ENCODE measurements around the gene TXNDC8. TPM values are rescaled to one million over a fixed set of nuclear protein-coding genes. Genes with fewer than 3 reads are reported as not detected.

TXNDC8 gene
- total RNA-seq, 1 experiment from 2014 or later = not detected

DNA sequence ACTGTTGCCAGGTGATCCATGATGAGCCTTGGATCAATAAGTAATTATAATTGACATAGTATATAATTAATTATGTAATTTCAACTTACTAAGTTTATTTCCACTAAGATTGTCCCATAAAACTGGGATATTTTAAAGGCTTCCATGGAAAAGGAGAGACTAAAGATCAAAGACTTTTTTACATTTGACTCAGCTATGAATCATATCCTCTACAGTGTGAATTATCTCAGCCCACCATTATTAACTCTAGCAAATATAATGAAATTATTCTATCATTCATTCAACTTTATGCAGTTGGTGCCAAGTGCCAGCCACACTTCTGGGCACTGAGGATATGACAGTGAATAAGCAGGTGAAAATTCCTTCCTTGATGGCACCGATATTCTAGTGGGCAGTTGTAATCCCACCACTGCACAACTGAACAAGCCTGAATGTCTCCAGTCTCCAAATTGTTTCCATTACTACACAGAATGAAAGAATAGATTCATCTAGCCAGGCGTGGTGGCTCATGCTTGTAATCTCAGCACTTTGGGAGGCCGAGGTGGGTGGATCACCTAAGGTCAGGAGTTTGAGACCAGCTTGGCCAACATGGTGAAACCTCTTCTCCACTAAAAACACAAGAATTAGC lies 59.5 kb downstream of the TXNDC8 start:
- Histone ChIP-seq H3K27ac (ENCODE audit: low read depth, low read length) (peak overlapping the region; percentile 68), H3K4me2 (ENCODE audit: low read length) (peak overlapping the region; percentile 89), H3K4me1 (ENCODE audit: control insufficient read depth in 1 of 2, insufficient read depth in 2 of 2, low read length in 2 of 2) (peaks cover 33 to 61% of the 10 kb centered on the region in 2 experiments), H3K79me2 (ENCODE audit: insufficient read depth, low read length) (no peaks in the 10 kb centered on the region), H2AFZ (ENCODE audit: low read depth, low read length, poor library complexity, severe bottlenecking) (peak overlapping the region; percentile 88), H3K4me3 (replicated peaks in 1 of 2; ENCODE audit: low read depth in 1 of 2, low read length in 2 of 2) (peak overlapping the region in 1 of 2 experiments; percentile 52; a peak in 2 of 4 replicates), H4K20me1 (ENCODE audit: insufficient read depth) (no peaks in the 10 kb centered on the region), H3K36me3 (ENCODE audit: control insufficient read depth in 1 of 2, insufficient read depth in 2 of 2, low read length in 2 of 2) (no peaks in the 10 kb centered on the region), H3K9me2 (ENCODE audit: insufficient read depth) (no peaks in the 10 kb centered on the region), H3K9me3 (ENCODE audit: control insufficient read depth in 1 of 2, insufficient read depth in 1 of 2, low read depth in 1 of 2, low read length in 2 of 2) (no peaks in the 10 kb centered on the region), H3K27me3 (ENCODE audit: insufficient read depth, low read length) (no peaks in the 10 kb centered on the region), H3K9ac (ENCODE audit: low read length) (peak overlapping the region; percentile 30; the same call in 1 of the 2 replicates)
- intact Hi-C loops (cut with micrococcal nuclease) = no loop called here
- ATAC-seq (peak; percentile 65), DNase-seq (ENCODE audit: low read depth, low spot score) (peak; percentile 61)
- ChIA-PET RAD21 (ENCODE audit: low non-redundant PET in 1 of 2, low total read pairs in 2 of 2, uncharacterized antibody in 2 of 2, unreplicated experiment in 2 of 2) (interaction anchor here in 1 of 2 experiments (0.6 kb wide), 1 partner anchor 558 kb away, joined by 4 read pairs; no protein-coding TSS in a partner anchor), CTCF (interaction anchor here (0.6 kb wide), 1 partner anchor 1067 kb away, joined by 3 read pairs; no protein-coding TSS in a partner anchor), POLR2A (interaction anchor here (0.6 to 2.4 kb wide), 3 partner anchors 21 to 732 kb away, joined by 3 to 23 read pairs (median 3); partner anchors contain the start of gene TXN)
- BruUV-seq (replicated peaks) = no TSS peak
- TF ChIP-seq SP1 (IDR thresholded peaks at IDR 0.05; ENCODE audit: low read depth) = peak; percentile 83
- TF ChIP-seq, protein P1, sequence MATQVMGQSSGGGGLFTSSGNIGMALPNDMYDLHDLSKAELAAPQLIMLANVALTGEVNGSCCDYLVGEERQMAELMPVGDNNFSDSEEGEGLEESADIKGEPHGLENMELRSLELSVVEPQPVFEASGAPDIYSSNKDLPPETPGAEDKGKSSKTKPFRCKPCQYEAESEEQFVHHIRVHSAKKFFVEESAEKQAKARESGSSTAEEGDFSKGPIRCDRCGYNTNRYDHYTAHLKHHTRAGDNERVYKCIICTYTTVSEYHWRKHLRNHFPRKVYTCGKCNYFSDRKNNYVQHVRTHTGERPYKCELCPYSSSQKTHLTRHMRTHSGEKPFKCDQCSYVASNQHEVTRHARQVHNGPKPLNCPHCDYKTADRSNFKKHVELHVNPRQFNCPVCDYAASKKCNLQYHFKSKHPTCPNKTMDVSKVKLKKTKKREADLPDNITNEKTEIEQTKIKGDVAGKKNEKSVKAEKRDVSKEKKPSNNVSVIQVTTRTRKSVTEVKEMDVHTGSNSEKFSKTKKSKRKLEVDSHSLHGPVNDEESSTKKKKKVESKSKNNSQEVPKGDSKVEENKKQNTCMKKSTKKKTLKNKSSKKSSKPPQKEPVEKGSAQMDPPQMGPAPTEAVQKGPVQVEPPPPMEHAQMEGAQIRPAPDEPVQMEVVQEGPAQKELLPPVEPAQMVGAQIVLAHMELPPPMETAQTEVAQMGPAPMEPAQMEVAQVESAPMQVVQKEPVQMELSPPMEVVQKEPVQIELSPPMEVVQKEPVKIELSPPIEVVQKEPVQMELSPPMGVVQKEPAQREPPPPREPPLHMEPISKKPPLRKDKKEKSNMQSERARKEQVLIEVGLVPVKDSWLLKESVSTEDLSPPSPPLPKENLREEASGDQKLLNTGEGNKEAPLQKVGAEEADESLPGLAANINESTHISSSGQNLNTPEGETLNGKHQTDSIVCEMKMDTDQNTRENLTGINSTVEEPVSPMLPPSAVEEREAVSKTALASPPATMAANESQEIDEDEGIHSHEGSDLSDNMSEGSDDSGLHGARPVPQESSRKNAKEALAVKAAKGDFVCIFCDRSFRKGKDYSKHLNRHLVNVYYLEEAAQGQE (IDR thresholded peaks at IDR 0.05; ENCODE audit: low read depth) = no peak
- no peak for TF ChIP-seq ZNF274 (IDR thresholded peaks at IDR 0.05; ENCODE audit: low read depth, low read length)
- TF ChIP-seq, protein P2, sequence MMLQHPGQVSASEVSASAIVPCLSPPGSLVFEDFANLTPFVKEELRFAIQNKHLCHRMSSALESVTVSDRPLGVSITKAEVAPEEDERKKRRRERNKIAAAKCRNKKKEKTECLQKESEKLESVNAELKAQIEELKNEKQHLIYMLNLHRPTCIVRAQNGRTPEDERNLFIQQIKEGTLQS (IDR thresholded peaks at IDR 0.05) = no peak
- TF ChIP-seq POLR2AphosphoS5 (IDR thresholded peaks at IDR 0.05; ENCODE audit: low read depth, low read length) = peak; percentile 23; the same call in 1 of the 2 replicates
- peak; percentile 91 for TF ChIP-seq JUND (IDR thresholded peaks at IDR 0.05)
- TF ChIP-seq ELF1 (IDR thresholded peaks at IDR 0.05; ENCODE audit: borderline replicate concordance, low read depth) = no peak
- TF ChIP-seq EGR1 (IDR thresholded peaks at IDR 0.05; ENCODE audit: low read depth) = peak; percentile 50; the same call in 1 of the 2 replicates
- peak; percentile 63 for TF ChIP-seq TCF7L2 (IDR thresholded peaks at IDR 0.05; ENCODE audit: borderline replicate concordance, extremely low read depth, insufficient read depth, insufficient read length)
- TF ChIP-seq FOSL1 (IDR thresholded peaks at IDR 0.05; ENCODE audit: low read depth) = peak; percentile 98
- TF ChIP-seq, protein P3, sequence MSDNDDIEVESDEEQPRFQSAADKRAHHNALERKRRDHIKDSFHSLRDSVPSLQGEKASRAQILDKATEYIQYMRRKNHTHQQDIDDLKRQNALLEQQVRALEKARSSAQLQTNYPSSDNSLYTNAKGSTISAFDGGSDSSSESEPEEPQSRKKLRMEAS (IDR thresholded peaks at IDR 0.05) = peak; percentile 46; the same call in 1 of the 2 replicates
- no peak for TF ChIP-seq YY1 (IDR thresholded peaks at IDR 0.05; ENCODE audit: extremely low read depth, insufficient replicate concordance, low read depth, low read length)
- peak; percentile 30 for TF ChIP-seq CBX3 (IDR thresholded peaks at IDR 0.05; ENCODE audit: low read depth)
- no peak for TF ChIP-seq EZH2 (IDR thresholded peaks at IDR 0.05)
- TF ChIP-seq ZFX (IDR thresholded peaks at IDR 0.05) = no peak
- no peak for TF ChIP-seq POLR2A (IDR thresholded peaks at IDR 0.05; ENCODE audit: borderline replicate concordance, extremely low read depth, insufficient read depth, insufficient read length)
- TF ChIP-seq, protein P4, sequence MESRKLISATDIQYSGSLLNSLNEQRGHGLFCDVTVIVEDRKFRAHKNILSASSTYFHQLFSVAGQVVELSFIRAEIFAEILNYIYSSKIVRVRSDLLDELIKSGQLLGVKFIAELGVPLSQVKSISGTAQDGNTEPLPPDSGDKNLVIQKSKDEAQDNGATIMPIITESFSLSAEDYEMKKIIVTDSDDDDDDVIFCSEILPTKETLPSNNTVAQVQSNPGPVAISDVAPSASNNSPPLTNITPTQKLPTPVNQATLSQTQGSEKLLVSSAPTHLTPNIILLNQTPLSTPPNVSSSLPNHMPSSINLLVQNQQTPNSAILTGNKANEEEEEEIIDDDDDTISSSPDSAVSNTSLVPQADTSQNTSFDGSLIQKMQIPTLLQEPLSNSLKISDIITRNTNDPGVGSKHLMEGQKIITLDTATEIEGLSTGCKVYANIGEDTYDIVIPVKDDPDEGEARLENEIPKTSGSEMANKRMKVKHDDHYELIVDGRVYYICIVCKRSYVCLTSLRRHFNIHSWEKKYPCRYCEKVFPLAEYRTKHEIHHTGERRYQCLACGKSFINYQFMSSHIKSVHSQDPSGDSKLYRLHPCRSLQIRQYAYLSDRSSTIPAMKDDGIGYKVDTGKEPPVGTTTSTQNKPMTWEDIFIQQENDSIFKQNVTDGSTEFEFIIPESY (IDR thresholded peaks at IDR 0.05; ENCODE audit: extremely low read depth, insufficient replicate concordance, low read length) = no peak
- no peak for TF ChIP-seq SIN3A (IDR thresholded peaks at IDR 0.05; ENCODE audit: low read depth)
- peak; percentile 68; the same call in 1 of the 2 replicates for TF ChIP-seq SRF (IDR thresholded peaks at IDR 0.05; ENCODE audit: low read depth)
- TF ChIP-seq RAD21 (IDR thresholded peaks at IDR 0.05; ENCODE audit: low read depth) = peak; percentile 2; the same call in 1 of the 2 replicates
- no peak for TF ChIP-seq EZH2phosphoT487 (IDR thresholded peaks at IDR 0.05; ENCODE audit: borderline replicate concordance)
- TF ChIP-seq CEBPB (IDR thresholded peaks at IDR 0.05; ENCODE audit: low read depth) = peak; percentile 70

Data from HCT116 (cell line).